Astrocyte (in vitro differentiated cells and primary cell): ENCODE results near the gene ASCC3. TPM values are rescaled to one million over a fixed set of nuclear protein-coding genes. Genes with fewer than 3 reads are reported as not detected.

Experiments
- DNase-seq: peaks from one replicate; pipeline ENCODE4 v3.0.0-alpha.2; 2010; ENCODE audit warnings: low read depth
- FAIRE-seq: peaks from 2 replicates; lab custom pipeline; 2011; peaks lifted over from hg19 to GRCh38; lab: Jason Lieb, UNC
- H2AFZ ChIP-seq: 2 replicates; pipeline ENCODE4 v1.6.0; 2012; ENCODE audit warnings: low read depth, low read length, inconsistent platforms
- H3K27ac ChIP-seq: 2 replicates; pipeline ENCODE4 v1.5.1; 2011; ENCODE audit warnings: low read depth, low read length, inconsistent platforms
- H3K27me3 ChIP-seq: 2 replicates; pipeline ENCODE4 v1.6.0; 2011; ENCODE audit warnings: low read length, inconsistent platforms; ENCODE audit not compliant: insufficient read depth
- H3K36me3 ChIP-seq: 2 replicates; pipeline ENCODE4 v1.5.1; 2011; ENCODE audit warnings: low read length, inconsistent platforms; ENCODE audit not compliant: insufficient read depth
- H3K4me1 ChIP-seq: 2 replicates; pipeline ENCODE4 v1.5.1; 2011; ENCODE audit warnings: low read length, inconsistent platforms; ENCODE audit not compliant: insufficient read depth
- H3K4me2 ChIP-seq: 2 replicates; pipeline ENCODE4 v1.6.0; 2012; ENCODE audit warnings: low read length, inconsistent platforms
- H3K4me3 ChIP-seq: 2 replicates; pipeline ENCODE4 v1.5.1; 2011; ENCODE audit warnings: low read depth, mild to moderate bottlenecking, low read length, inconsistent platforms; ENCODE audit not compliant: insufficient read depth
- H3K79me2 ChIP-seq: 2 replicates; pipeline ENCODE4 v1.6.0; 2012; ENCODE audit warnings: mild to moderate bottlenecking, low read length, inconsistent platforms; ENCODE audit not compliant: insufficient read depth
- H3K9ac ChIP-seq: 2 replicates; pipeline ENCODE4 v1.6.0; 2012; ENCODE audit warnings: mild to moderate bottlenecking, low read length, inconsistent platforms
- H3K9me3 ChIP-seq: 2 replicates; pipeline ENCODE4 v1.5.1; 2012; ENCODE audit warnings: low read depth, mild to moderate bottlenecking, low read length, inconsistent platforms; ENCODE audit not compliant: insufficient read depth
- H4K20me1 ChIP-seq: 2 replicates; pipeline ENCODE4 v1.6.0; 2012; ENCODE audit warnings: low read length, inconsistent platforms; ENCODE audit not compliant: insufficient read depth
- H3K27ac Mint-ChIP-seq: one replicate; pipeline ENCODE4 v1.8.0; 2021; ENCODE audit warnings: mild to moderate bottlenecking, mixed read lengths; ENCODE audit not compliant: unreplicated experiment
- H3K27me3 Mint-ChIP-seq: one replicate; pipeline ENCODE4 v1.8.0; 2021; ENCODE audit warnings: low read depth, mixed read lengths; ENCODE audit not compliant: unreplicated experiment
- H3K36me3 Mint-ChIP-seq: one replicate; pipeline ENCODE4 v1.8.0; 2021; ENCODE audit warnings: low read depth, mixed read lengths; ENCODE audit not compliant: unreplicated experiment
- H3K4me1 Mint-ChIP-seq: one replicate; pipeline ENCODE4 v1.8.0; 2021; ENCODE audit warnings: low read depth, mixed read lengths; ENCODE audit not compliant: unreplicated experiment
- H3K4me3 Mint-ChIP-seq: one replicate; pipeline ENCODE4 v1.8.0; 2021; ENCODE audit warnings: mild to moderate bottlenecking, moderate library complexity, mixed read lengths; ENCODE audit not compliant: unreplicated experiment
- H3K9me3 Mint-ChIP-seq: one replicate; pipeline ENCODE4 v1.8.0; 2021; ENCODE audit warnings: mild to moderate bottlenecking, mixed read lengths; ENCODE audit not compliant: unreplicated experiment
- CTCF ChIP-seq: IDR thresholded peaks from 2 replicates; pipeline ENCODE4 v1.5.1; 2011; ENCODE audit warnings: low read depth, mild to moderate bottlenecking, inconsistent platforms, low read length, moderate library complexity; ENCODE audit not compliant: insufficient read depth
- EZH2 ChIP-seq: IDR thresholded peaks from 2 replicates; pipeline ENCODE4 v1.6.1; 2012; ENCODE audit warnings: mild to moderate bottlenecking, low read length, inconsistent platforms; ENCODE audit not compliant: insufficient read depth
- total RNA-seq: library from RNA; stranded (reverse); gene quantifications from 2 replicates; pipeline ENCODE4 v1.2.1, GENCODE V29; 2021

The ASCC3 gene
- total RNA-seq, 1 donor from 2014 or later, result 138 TPM

- no peak for TF ChIP-seq EZH2
- TF ChIP-seq CTCF, result peak; percentile 56
- peak overlapping the region; percentile 62 for H3K27ac Mint-ChIP-seq
- H3K9me3 Mint-ChIP-seq, result no peaks in the 10 kb centered on the region
- Histone ChIP-seq H3K27ac (no peak overlapping the region), H2AFZ (no peak overlapping the region), H3K9me3 (no peaks in the 10 kb centered on the region), H3K9ac (no peak overlapping the region), H3K79me2 (no peaks in the 10 kb centered on the region), H3K4me2 (no peak overlapping the region), H4K20me1 (peaks cover 5% of the 10 kb centered on the region), H3K36me3 (no peaks in the 10 kb centered on the region), H3K4me1 (peaks cover 11% of the 10 kb centered on the region), H3K4me3 (no peak overlapping the region), H3K27me3 (no peaks in the 10 kb centered on the region)
- H3K4me1 Mint-ChIP-seq, result peaks cover 18% of the 10 kb centered on the region
- DNase-seq, result peak; percentile 14
- H3K4me3 Mint-ChIP-seq, result no peak overlapping the region
- no peak for FAIRE-seq
- H3K36me3 Mint-ChIP-seq, result peaks cover 2% of the 10 kb centered on the region
- H3K27me3 Mint-ChIP-seq, result no peaks in the 10 kb centered on the region
These were observed 216.7 kb downstream of the ASCC3 start for GRCh38 chr6:100664274-100665040.

DNA sequence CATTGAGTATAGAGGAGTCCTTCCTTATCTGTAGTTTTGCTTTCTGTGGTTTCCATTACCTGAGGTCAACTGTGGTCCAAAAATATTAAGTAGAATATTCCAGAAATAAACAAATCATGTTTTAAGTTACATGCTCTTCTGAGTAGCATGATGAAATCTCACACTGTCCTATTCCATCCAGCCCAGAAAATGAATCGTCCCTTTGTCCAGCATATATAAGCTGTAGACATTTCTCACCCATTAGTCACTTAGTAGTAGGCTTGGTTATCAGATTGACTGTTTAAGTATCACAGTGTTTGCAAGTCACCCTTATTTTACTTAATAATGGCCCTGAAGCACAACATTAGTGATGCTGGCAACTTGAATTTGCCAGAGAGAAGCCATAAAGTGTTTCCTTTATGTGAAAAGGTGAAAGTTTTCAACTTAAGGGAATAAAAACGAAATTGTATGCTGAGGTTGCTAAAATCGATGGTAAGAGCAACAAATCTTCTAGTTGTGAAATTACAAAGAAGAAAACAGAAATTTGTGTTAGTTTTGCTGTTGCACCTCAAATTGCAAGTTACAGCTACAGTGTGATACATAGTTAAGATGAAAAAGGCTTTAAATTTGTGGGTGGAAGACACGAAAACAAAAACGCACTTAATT lies 217.8 kb downstream of the ASCC3 start:
- H3K4me3 Mint-ChIP-seq, result no peak overlapping the region
- H3K4me1 ChIP-seq, result peaks cover 11% of the 10 kb centered on the region
- H3K27ac ChIP-seq, result peak overlapping the region; percentile 38
- no peaks in the 10 kb centered on the region for H3K9me3 ChIP-seq
- peaks cover 18% of the 10 kb centered on the region for H3K4me1 Mint-ChIP-seq
- DNase-seq (peak; percentile 88), FAIRE-seq (peak; percentile 79)
- peak overlapping the region; percentile 2 for H3K9ac ChIP-seq
- H3K27me3 ChIP-seq, result no peaks in the 10 kb centered on the region
- no peaks in the 10 kb centered on the region for H3K9me3 Mint-ChIP-seq
- H3K4me3 ChIP-seq, result no peak overlapping the region
- H3K27ac Mint-ChIP-seq, result peak overlapping the region; percentile 98
- H3K79me2 ChIP-seq, result no peaks in the 10 kb centered on the region
- peak overlapping the region; percentile 18 for H3K4me2 ChIP-seq
- H4K20me1 ChIP-seq, result peaks cover 5% of the 10 kb centered on the region
- H3K36me3 Mint-ChIP-seq, result peaks cover 2% of the 10 kb centered on the region
- H3K27me3 Mint-ChIP-seq, result no peaks in the 10 kb centered on the region
- no peak overlapping the region for H2AFZ ChIP-seq
- no peaks in the 10 kb centered on the region for H3K36me3 ChIP-seq
- TF ChIP-seq CTCF (no peak), EZH2 (no peak)

DNA sequence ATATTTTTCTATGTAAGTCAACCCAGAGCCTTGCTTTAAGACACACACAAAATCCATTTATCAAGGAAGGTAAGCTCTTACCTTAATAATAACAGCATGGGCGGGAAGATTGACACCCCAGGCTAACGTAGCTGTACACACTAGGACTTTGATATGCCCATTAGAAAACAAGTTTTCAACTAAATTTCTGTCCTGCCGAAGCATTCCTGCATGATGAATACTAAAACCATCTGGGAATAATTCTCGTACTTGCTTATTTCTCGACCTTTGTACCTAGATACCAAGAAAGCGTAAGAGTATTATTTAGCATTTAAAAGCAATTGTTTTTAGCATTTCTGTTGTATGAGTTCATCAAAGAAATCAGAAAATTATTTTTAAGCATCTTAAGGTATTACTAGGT lies 218.9 kb downstream of the ASCC3 start:
- Histone ChIP-seq H3K27me3 (no peaks in the 10 kb centered on the region), H3K4me3 (no peak overlapping the region), H2AFZ (no peak overlapping the region), H4K20me1 (peaks cover 5% of the 10 kb centered on the region), H3K9ac (no peak overlapping the region), H3K79me2 (no peaks in the 10 kb centered on the region), H3K4me1 (peaks cover 11% of the 10 kb centered on the region), H3K27ac (no peak overlapping the region), H3K9me3 (no peaks in the 10 kb centered on the region), H3K36me3 (no peaks in the 10 kb centered on the region), H3K4me2 (no peak overlapping the region)
- no peak for FAIRE-seq
- TF ChIP-seq CTCF (no peak), EZH2 (no peak)
- peaks cover 18% of the 10 kb centered on the region for H3K4me1 Mint-ChIP-seq
- peaks cover 2% of the 10 kb centered on the region for H3K36me3 Mint-ChIP-seq
- peak overlapping the region; percentile 70 for H3K27ac Mint-ChIP-seq
- H3K4me3 Mint-ChIP-seq, result no peak overlapping the region
- DNase-seq, result no peak
- no peaks in the 10 kb centered on the region for H3K9me3 Mint-ChIP-seq
- H3K27me3 Mint-ChIP-seq, result no peaks in the 10 kb centered on the region
